ENCODE data around the gene SPAG17. TPM values are rescaled to one million over a fixed set of nuclear protein-coding genes. Genes with fewer than 3 reads are reported as not detected.

SPAG17 gene
- total and polyA plus RNA-seq, 2 experiments from 2014 or later: 1.0 to 1.1 TPM

DNA sequence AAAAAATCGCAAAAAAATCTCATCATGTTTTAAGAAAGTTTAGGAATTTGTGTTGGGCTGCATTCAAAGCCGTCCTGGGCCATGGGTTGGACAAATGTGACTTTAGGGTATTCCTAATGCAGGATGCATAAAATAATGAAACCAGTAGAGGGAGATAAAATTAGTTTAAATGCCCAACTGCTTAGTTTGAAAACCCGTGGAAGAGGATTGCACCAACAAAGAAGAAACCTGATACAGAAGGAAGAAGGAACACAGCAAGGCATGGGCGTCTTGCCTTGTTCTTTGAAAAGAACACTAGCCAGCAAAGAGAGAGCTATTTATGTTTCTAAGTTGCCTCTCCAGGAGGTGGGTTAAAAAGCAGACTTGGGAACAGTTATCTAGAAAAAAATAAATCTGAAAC lies 217.6 kb downstream of the SPAG17 start:
- Histone ChIP-seq H3K4me3 (no peak overlapping the region), H3K79me2 (replicated peaks; ENCODE audit: insufficient read depth) (no peaks in the 10 kb centered on the region), H3K4me2 (no peak overlapping the region), H3F3A (replicated peaks; ENCODE audit: low read depth) (no peaks in the 10 kb centered on the region), H3K36me3 (ENCODE audit: insufficient read depth) (no peaks in the 10 kb centered on the region; the same call in 1 of the 2 replicates), H3K4me1 (ENCODE audit: insufficient read depth) (peaks cover 9% of the 10 kb centered on the region; the same call in 1 of the 2 replicates), H3K27ac (ENCODE audit: low read depth) (no peak overlapping the region), H2AFZ (no peak overlapping the region), H3K9me2 (ENCODE audit: insufficient read depth) (no peaks in the 10 kb centered on the region), H4K20me1 (replicated peaks; ENCODE audit: insufficient read depth) (no peaks in the 10 kb centered on the region), H3K27me3 (ENCODE audit: insufficient read depth) (no peaks in the 10 kb centered on the region)
- H3K4me3 Mint-ChIP-seq: no peak overlapping the region
- TF ChIP-seq STAT1 (IDR thresholded peaks at IDR 0.05; ENCODE audit: unreplicated experiment): no peak
- TF ChIP-seq, protein P1, sequence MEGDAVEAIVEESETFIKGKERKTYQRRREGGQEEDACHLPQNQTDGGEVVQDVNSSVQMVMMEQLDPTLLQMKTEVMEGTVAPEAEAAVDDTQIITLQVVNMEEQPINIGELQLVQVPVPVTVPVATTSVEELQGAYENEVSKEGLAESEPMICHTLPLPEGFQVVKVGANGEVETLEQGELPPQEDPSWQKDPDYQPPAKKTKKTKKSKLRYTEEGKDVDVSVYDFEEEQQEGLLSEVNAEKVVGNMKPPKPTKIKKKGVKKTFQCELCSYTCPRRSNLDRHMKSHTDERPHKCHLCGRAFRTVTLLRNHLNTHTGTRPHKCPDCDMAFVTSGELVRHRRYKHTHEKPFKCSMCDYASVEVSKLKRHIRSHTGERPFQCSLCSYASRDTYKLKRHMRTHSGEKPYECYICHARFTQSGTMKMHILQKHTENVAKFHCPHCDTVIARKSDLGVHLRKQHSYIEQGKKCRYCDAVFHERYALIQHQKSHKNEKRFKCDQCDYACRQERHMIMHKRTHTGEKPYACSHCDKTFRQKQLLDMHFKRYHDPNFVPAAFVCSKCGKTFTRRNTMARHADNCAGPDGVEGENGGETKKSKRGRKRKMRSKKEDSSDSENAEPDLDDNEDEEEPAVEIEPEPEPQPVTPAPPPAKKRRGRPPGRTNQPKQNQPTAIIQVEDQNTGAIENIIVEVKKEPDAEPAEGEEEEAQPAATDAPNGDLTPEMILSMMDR (conservative IDR thresholded peaks at IDR 0.05; ENCODE audit: low read depth in 2 of 2): peak; percentile 31 to 38
- H3K9me3 Mint-ChIP-seq: no peaks in the 10 kb centered on the region
- ATAC-seq (peak; percentile 88), DNase-seq (ENCODE audit: low spot score) (peak; percentile 64)
- H3K4me1 Mint-ChIP-seq: peaks cover 19% of the 10 kb centered on the region
- peak overlapping the region; percentile 11 for H3K27ac Mint-ChIP-seq
- peaks cover 2% of the 10 kb centered on the region for H3K27me3 Mint-ChIP-seq (ENCODE audit: insufficient read depth, low read depth, poor library complexity)
- no peaks in the 10 kb centered on the region for H3K36me3 Mint-ChIP-seq (ENCODE audit: low read depth)

DNA sequence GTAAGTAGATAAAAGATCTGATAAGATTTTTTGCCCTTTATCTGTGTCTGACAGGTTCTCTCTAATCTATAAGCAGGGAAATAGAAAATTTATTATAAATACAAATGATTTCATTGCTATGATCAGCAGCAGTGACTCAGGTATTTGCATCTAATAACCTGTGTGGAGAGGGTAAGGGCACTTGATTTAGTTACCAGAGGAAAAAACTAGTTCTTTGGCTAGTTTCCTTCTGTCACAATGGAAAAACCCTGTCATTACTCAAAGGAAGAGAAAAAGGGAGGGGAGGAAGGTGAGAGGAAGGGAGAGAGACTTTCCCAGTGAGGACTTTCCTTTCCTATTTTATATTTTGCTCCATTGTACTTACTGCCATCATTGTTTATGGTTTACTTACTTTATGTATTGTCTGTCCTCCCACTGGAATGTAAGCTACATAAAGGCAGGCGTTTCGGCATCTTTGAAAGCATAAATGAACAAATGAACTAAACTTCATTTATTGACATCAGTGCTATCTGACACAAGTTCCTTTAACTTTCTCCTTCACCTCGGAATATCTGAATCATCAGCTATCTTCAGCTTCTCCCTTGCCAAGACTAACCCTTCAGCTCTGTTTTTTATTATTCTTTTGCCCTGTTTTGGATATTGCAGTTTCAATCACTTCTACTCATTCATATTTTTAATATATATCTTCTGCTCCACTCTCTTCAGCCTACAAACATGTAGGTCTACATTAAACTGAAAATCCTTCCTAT lies 220.6 kb downstream of the SPAG17 start:
- Histone ChIP-seq H3K27me3 (ENCODE audit: insufficient read depth) (no peaks in the 10 kb centered on the region), H3K9me2 (ENCODE audit: insufficient read depth) (no peaks in the 10 kb centered on the region), H4K20me1 (replicated peaks; ENCODE audit: insufficient read depth) (no peaks in the 10 kb centered on the region), H3K4me1 (ENCODE audit: insufficient read depth) (peaks cover 9% of the 10 kb centered on the region; the same call in 1 of the 2 replicates), H3K36me3 (ENCODE audit: insufficient read depth) (peaks cover 14% of the 10 kb centered on the region), H3K79me2 (replicated peaks; ENCODE audit: insufficient read depth) (no peaks in the 10 kb centered on the region), H2AFZ (no peak overlapping the region), H3K4me2 (no peak overlapping the region), H3K27ac (ENCODE audit: low read depth) (no peak overlapping the region), H3F3A (replicated peaks; ENCODE audit: low read depth) (no peaks in the 10 kb centered on the region), H3K4me3 (no peak overlapping the region)
- Mint-ChIP-seq H3K4me1 (peaks cover 15% of the 10 kb centered on the region), H3K27ac (no peak overlapping the region), H3K9me3 (no peaks in the 10 kb centered on the region), H3K4me3 (no peak overlapping the region), H3K27me3 (ENCODE audit: insufficient read depth, low read depth, poor library complexity) (no peaks in the 10 kb centered on the region), H3K36me3 (ENCODE audit: low read depth) (peaks cover 14% of the 10 kb centered on the region; the same call in 1 of the 3 replicates)
- ATAC-seq: no peak
- no peak for TF ChIP-seq EZH2phosphoT487 (IDR thresholded peaks at IDR 0.05; ENCODE audit: unreplicated experiment)
- DNase-seq (ENCODE audit: low spot score): no peak

DNA sequence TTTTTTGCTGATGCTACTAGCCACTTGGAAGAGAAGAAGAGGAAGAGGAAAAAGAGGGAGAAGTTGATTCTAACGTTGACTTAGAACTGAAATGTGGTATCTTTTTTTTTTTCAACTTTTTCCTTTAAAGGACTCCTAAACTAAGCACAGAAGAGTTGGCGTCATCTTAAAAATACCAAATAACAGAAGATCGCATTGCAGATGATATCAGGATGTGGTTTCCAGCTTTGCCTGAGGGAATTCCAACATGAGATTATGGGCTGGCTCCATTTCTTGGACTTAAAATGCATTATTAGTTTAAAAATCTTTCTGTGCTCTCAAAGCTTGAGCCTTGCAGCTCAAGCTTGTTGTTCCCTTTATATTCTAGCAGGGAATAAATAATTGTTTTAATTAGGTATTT lies 225.7 kb downstream of the SPAG17 start:
- H3K36me3 ChIP-seq (ENCODE audit: insufficient read depth): peaks cover 45% of the 10 kb centered on the region
- TF ChIP-seq POLR2AphosphoS5 (IDR thresholded peaks at IDR 0.05; ENCODE audit: low read depth) (no peak), CREB1 (CRISPR knock-in tag; IDR thresholded peaks at IDR 0.05; ENCODE audit: low read depth) (no peak), JUNB (IDR thresholded peaks at IDR 0.05; ENCODE audit: unreplicated experiment) (no peak)
- TF ChIP-seq, protein P2, sequence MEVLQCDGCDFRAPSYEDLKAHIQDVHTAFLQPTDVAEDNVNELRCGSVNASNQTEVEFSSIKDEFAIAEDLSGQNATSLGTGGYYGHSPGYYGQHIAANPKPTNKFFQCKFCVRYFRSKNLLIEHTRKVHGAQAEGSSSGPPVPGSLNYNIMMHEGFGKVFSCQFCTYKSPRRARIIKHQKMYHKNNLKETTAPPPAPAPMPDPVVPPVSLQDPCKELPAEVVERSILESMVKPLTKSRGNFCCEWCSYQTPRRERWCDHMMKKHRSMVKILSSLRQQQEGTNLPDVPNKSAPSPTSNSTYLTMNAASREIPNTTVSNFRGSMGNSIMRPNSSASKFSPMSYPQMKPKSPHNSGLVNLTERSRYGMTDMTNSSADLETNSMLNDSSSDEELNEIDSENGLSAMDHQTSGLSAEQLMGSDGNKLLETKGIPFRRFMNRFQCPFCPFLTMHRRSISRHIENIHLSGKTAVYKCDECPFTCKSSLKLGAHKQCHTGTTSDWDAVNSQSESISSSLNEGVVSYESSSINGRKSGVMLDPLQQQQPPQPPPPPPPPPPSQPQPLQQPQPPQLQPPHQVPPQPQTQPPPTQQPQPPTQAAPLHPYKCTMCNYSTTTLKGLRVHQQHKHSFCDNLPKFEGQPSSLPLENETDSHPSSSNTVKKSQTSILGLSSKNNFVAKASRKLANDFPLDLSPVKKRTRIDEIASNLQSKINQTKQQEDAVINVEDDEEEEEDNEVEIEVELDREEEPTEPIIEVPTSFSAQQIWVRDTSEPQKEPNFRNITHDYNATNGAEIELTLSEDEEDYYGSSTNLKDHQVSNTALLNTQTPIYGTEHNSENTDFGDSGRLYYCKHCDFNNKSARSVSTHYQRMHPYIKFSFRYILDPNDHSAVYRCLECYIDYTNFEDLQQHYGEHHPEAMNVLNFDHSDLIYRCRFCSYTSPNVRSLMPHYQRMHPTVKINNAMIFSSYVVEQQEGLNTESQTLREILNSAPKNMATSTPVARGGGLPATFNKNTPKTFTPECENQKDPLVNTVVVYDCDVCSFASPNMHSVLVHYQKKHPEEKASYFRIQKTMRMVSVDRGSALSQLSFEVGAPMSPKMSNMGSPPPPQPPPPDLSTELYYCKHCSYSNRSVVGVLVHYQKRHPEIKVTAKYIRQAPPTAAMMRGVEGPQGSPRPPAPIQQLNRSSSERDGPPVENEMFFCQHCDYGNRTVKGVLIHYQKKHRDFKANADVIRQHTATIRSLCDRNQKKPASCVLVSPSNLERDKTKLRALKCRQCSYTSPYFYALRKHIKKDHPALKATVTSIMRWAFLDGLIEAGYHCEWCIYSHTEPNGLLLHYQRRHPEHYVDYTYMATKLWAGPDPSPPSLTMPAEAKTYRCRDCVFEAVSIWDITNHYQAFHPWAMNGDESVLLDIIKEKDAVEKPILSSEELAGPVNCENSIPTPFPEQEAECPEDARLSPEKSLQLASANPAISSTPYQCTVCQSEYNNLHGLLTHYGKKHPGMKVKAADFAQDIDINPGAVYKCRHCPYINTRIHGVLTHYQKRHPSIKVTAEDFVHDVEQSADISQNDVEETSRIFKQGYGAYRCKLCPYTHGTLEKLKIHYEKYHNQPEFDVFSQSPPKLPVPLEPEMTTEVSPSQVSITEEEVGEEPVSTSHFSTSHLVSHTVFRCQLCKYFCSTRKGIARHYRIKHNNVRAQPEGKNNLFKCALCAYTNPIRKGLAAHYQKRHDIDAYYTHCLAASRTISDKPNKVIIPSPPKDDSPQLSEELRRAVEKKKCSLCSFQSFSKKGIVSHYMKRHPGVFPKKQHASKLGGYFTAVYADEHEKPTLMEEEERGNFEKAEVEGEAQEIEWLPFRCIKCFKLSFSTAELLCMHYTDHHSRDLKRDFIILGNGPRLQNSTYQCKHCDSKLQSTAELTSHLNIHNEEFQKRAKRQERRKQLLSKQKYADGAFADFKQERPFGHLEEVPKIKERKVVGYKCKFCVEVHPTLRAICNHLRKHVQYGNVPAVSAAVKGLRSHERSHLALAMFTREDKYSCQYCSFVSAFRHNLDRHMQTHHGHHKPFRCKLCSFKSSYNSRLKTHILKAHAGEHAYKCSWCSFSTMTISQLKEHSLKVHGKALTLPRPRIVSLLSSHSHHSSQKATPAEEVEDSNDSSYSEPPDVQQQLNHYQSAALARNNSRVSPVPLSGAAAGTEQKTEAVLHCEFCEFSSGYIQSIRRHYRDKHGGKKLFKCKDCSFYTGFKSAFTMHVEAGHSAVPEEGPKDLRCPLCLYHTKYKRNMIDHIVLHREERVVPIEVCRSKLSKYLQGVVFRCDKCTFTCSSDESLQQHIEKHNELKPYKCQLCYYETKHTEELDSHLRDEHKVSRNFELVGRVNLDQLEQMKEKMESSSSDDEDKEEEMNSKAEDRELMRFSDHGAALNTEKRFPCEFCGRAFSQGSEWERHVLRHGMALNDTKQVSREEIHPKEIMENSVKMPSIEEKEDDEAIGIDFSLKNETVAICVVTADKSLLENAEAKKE (CRISPR knock-in tag; IDR thresholded peaks at IDR 0.05): no peak

More for the DNA sequence above, 225.7 kb downstream of the SPAG17 start:
- no peak overlapping the region for H2AFZ ChIP-seq
- H3K9me3 Mint-ChIP-seq: no peaks in the 10 kb centered on the region
- H3K27ac Mint-ChIP-seq: no peak overlapping the region
- H3K79me2 ChIP-seq (replicated peaks; ENCODE audit: insufficient read depth): no peaks in the 10 kb centered on the region
- ATAC-seq (no peak), DNase-seq (ENCODE audit: low spot score) (no peak)
- peaks cover 58% of the 10 kb centered on the region for H3K36me3 Mint-ChIP-seq (ENCODE audit: low read depth)
- no peaks in the 10 kb centered on the region; the same call in 1 of the 2 replicates for H4K20me1 ChIP-seq (replicated peaks; ENCODE audit: insufficient read depth)
- H3K4me2 ChIP-seq: no peak overlapping the region
- H3K4me1 ChIP-seq (ENCODE audit: insufficient read depth): no peaks in the 10 kb centered on the region
- H3K4me3 Mint-ChIP-seq: no peak overlapping the region
- H3K4me3 ChIP-seq: no peak overlapping the region
- H3K4me1 Mint-ChIP-seq: no peaks in the 10 kb centered on the region
- no peaks in the 10 kb centered on the region for H3K27me3 ChIP-seq (ENCODE audit: insufficient read depth)
- H3K9me2 ChIP-seq (ENCODE audit: insufficient read depth): no peaks in the 10 kb centered on the region
- H3K27ac ChIP-seq (ENCODE audit: low read depth): no peak overlapping the region
- H3F3A ChIP-seq (replicated peaks; ENCODE audit: low read depth): no peaks in the 10 kb centered on the region
- no peaks in the 10 kb centered on the region for H3K27me3 Mint-ChIP-seq (ENCODE audit: insufficient read depth, low read depth, poor library complexity)
